HG02678 (cell line): ENCODE data around the gene MYH2.

Experiments used
- ATAC-seq: cut with Tn5 transposase; IDR thresholded peaks from one replicate; pipeline ENCODE4 v1.9.1; 2021; ENCODE audit warnings: mild to moderate bottlenecking, moderate library complexity; ENCODE audit not compliant: unreplicated experiment

MYH2 gene

DNA sequence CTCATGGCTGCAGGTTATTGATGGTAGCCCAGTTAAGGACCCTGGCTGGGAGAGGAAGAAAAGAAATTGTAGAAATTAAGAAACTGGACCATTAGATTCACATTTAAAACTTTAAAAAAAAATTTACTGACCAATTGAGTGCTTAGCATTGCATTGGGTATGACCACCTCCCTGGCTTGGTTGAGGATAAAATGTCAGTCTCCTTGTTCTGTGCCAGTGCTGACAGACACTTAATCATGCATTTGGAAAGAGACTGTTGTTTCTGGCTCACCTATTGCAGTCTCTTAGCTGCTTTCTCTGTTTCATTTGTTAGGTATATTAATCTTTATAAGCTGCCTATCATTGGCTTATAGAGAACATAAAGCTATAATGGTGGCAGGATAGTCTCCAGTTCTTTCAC is 32.8 kb downstream of the MYH2 start:
- ATAC-seq = no peak

DNA sequence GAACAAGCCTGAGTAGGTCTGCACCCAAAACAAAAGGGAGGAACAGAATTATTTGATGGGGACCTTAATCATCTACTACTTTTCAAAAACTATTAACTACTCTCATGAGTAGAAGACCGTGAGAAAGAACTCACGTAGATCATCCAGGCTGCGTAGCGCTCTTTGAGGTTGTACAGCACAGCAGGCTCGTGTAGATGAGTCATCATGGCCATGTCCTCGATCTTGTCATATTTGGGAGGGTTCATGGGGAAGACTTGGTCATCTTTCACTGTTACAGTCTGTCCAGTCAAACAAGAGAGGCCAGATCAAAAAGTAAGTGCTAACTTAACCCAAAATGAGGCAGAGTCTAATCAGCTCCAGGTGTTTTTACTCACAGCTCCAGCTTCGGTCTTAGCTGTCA is 33.4 kb downstream of the MYH2 start:
- no peak for ATAC-seq

DNA sequence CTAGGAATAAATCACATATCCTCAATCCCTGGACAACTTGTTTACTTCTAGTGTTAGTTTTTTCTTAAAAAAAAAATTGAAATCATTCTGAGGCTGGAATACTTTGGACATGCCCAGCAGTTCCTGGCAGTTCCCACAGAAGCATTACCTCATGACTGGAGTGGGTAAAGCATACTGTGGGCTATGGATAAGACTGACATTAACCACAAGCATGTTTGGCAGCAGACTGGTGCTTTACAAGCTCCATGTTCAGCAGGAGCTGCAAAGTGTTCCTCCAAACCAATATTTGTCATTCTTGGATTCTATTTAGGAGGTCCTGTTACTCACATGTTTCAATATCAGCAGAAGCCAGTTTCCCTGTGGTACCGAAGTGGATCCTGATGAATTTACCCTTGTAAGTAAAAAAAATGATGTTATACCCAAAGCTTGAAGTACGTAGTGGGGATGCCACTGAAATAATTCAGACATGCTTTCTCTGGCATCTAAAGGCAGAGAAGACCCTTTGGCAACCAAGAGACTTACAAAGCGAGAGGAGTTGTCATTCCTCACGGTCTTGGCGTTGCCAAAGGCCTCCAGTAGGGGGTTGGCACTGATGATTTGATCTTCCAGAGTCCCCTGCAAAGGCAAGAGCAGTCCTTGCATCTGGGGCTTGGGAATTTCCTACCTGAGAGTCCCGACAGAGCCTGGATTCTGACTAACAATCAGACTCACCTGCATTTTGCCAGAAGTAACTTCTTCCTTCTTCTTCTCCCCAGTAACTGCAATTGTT is 36.0 kb downstream of the MYH2 start:
- ATAC-seq = no peak

DNA sequence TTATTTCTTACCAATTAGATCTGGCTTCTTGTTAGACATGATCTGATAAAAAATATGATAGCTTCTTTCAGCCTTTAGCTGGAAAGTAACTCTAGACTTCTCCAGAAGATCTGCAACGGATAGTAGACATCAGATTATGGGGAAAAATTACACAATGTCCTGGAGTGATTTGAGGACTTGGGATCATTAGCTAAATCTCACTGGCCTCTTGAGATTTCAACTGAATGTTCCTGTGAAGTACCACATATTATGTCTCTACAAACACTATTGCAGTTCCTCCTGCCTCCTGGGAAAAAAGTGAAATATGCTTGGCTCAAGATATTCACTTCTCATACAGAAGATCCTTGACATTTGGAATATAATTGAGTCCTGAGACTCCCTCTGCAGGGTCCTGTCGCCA is 36.6 kb downstream of the MYH2 start:
- no peak for ATAC-seq

DNA sequence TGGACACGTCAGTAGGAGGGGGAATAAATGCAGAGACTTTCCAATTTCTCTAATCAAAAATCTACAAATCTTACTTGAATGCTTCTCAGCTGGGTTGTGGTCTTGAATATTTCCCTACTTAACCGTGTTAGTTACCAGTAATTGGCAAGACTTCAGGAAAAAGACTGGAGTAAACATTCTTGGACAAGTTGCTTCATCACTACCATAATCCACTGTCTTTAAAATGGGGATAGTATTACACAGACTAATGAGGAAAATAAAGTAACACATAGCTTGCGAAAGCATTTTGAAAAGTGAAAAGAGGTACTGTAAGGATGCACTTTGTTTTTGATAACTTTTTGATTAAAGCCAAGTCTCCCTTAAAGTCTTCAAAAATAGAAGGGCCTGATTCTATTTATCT is 49.5 kb downstream of the MYH2 start:
- no peak for ATAC-seq

DNA sequence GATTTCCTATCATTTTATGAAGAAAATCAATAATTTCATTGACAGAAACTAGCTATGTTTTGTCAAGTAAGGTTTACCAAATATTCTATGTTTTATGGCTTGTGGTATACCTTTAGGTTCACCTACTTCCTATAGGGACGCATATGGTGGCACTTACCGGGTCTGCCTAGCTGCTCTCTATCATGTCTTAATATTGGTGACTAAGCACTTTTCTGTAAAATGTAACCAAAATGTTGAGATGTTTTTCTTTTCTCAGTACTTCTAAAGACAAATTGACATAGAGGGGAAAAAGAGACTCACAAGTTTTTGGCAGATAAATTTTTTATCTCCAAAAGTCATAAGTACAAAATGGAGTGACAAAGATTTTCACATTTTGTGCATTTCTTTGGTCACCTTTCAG is 57.5 kb downstream of the MYH2 start:
- no peak for ATAC-seq

DNA sequence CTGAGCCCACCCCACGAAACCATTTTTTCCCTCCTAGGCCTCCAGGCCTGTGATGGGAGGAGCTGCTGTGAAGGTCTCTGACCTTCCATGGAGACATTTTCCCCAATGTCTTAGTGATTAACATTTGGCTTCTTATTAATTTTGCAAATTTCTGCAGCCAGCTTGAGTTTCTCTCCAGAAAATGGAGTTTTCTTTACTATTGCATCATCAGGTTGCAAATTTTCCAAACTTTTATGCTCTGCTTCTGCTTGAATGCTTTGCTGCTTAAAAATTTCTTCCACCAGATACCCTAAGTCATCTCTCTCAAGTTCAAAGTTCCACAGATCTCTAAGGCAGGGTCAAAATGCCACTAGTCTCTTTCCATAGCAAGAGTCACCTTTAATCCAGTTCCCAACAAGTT is 67.2 kb downstream of the MYH2 start:
- no peak for ATAC-seq

DNA sequence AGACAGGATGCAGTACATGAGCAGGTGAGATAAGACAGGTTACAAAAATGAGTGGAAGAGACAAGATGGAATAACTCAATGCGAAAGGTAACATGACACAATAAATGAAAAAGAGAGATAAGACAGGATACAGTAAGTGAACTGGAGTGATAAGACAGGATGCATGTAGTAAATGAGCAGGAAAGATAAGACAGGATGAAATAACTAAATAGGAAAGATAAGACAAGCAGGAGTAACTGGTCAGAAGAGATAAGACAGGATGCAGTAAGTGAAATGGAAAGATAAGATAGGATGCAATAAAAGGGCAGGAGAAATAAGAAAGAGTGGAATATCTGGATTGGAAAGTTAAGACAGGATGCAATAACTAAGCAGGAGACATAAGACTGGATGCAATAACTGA is 71.8 kb downstream of the MYH2 start:
- no peak for ATAC-seq

DNA sequence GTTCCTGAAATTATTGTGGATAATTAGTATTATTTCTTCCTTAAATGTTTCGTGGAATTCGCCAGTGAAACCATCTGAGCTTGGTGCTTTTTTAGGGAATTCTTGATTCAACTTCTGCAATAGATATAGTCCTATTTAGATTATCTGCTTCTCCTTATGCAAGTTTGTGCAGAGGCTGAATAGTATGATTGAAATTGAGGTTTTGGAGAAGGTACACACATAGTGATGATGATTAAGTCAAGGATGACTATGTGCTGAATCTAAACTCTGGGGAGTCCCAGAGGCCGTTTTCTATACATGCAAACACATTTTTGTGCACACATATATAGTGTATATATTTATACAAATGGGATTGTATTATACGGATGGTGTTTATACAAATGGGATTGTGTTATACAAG is 74.9 kb downstream of the MYH2 start:
- no peak for ATAC-seq

DNA sequence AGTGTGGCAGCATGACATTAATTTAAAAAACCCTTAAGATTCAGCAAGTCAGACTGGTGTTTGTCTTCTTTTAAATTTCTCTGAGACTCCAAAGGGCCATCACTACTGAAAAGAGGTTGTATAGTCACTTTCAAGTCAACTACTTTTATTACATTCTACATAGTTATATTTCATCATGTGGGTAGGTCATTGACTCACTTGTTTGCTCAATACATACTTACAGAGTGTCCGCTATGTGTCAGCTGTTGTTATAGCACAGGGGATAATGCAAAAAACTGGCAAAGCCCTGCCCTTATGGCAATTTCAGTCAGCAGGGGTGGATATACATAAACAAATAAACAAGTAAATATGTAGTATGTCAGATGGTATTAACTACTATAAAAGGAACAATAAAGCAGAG is 77.6 kb downstream of the MYH2 start:
- ATAC-seq = no peak
